Measurements from ENCODE around the gene MINAR2. TPM values are rescaled to one million over a fixed set of nuclear protein-coding genes. Genes with fewer than 3 reads are reported as not detected.

The MINAR2 gene
- total RNA-seq, 1 donor from 2014 or later: not detected

DNA sequence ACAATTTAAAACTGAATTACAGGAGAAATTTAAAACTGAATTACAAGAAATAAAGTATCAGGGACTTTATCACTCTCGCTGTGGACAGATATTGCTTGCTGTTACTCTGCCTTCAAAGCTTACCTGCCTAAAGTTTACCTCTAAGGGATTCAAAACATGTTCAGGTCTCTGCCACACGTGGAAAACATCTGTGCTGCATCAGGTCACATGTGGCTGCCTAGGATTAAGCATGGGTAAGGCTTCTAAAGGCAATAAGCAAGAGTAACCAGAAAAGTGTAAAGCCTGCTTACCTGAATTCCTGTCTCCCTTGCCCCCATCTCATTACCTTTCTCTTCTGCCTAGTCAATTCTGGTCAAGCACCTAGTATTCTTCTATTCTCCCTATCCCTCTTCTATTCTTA lies 18.9 kb downstream of the MINAR2 start:
- H3K27me3 ChIP-seq: no peaks in the 10 kb centered on the region
- H3K36me3 ChIP-seq: no peaks in the 10 kb centered on the region
- H3K9me3 ChIP-seq: no peaks in the 10 kb centered on the region
- no peak overlapping the region for H3K27ac ChIP-seq
- intact Hi-C loops (cut with DNase I): no loop called here
- no peak overlapping the region for H3K4me3 ChIP-seq
- TF ChIP-seq, protein P1, sequence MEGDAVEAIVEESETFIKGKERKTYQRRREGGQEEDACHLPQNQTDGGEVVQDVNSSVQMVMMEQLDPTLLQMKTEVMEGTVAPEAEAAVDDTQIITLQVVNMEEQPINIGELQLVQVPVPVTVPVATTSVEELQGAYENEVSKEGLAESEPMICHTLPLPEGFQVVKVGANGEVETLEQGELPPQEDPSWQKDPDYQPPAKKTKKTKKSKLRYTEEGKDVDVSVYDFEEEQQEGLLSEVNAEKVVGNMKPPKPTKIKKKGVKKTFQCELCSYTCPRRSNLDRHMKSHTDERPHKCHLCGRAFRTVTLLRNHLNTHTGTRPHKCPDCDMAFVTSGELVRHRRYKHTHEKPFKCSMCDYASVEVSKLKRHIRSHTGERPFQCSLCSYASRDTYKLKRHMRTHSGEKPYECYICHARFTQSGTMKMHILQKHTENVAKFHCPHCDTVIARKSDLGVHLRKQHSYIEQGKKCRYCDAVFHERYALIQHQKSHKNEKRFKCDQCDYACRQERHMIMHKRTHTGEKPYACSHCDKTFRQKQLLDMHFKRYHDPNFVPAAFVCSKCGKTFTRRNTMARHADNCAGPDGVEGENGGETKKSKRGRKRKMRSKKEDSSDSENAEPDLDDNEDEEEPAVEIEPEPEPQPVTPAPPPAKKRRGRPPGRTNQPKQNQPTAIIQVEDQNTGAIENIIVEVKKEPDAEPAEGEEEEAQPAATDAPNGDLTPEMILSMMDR (IDR thresholded peaks at IDR 0.05): no peak
- no peaks in the 10 kb centered on the region for H3K4me1 ChIP-seq
- no peak for DNase-seq
- ATAC-seq: no peak

DNA sequence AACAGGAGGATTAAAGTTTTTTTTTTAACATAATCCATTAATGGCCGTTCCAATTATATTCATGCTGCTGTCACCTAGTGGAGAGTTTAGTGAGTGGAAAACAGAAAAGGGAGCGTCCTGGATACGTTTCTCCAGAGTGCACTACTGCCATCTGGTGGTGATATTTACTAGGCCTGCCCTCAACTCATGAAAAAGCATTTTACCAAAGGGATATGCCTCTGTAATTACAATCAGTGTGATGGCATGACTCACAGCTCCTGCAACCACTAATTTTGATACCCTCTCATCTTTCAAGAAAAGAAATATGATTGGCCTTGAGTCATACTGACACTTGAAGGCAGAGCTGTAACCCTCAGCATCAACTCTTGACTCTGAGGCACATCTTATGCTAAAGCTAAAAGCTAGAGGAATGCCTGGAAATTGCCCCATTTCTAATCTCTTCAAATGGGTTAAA lies 20.1 kb downstream of the MINAR2 start:
- Histone ChIP-seq H3K27ac (no peak overlapping the region), H3K36me3 (no peaks in the 10 kb centered on the region), H3K4me3 (no peak overlapping the region), H3K27me3 (no peaks in the 10 kb centered on the region), H3K4me1 (no peaks in the 10 kb centered on the region), H3K9me3 (no peaks in the 10 kb centered on the region)
- intact Hi-C loops (cut with DNase I): no loop called here
- TF ChIP-seq, protein P1 (IDR thresholded peaks at IDR 0.05): peak; percentile 98
- DNase-seq (no peak), ATAC-seq (peak; percentile 98)

DNA sequence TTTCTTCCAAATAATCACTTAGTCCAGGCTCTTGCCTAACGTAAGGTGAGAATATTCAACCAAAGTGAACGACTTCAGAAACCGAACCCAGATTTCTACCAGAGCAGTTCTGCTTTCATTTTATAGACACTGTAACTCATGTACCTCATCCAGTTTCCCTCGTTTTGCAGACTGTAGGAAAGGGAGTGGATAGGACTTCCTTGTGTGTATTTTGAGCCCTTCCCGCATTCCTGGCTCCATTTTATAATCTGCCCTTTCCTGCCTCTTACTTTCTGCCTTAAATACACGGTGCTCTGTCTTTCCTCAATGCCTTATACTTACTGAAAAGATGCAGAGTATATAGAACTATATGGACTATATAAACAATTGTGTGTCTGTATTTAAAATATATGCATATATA lies 20.8 kb downstream of the MINAR2 start:
- TF ChIP-seq, protein P1 (IDR thresholded peaks at IDR 0.05): no peak
- ATAC-seq (no peak), DNase-seq (no peak)
- no peaks in the 10 kb centered on the region for H3K4me1 ChIP-seq
- intact Hi-C loops (cut with DNase I): no loop called here
- H3K36me3 ChIP-seq: no peaks in the 10 kb centered on the region
- no peaks in the 10 kb centered on the region for H3K27me3 ChIP-seq
- H3K9me3 ChIP-seq: no peaks in the 10 kb centered on the region
- no peak overlapping the region for H3K27ac ChIP-seq
- H3K4me3 ChIP-seq: no peak overlapping the region

DNA sequence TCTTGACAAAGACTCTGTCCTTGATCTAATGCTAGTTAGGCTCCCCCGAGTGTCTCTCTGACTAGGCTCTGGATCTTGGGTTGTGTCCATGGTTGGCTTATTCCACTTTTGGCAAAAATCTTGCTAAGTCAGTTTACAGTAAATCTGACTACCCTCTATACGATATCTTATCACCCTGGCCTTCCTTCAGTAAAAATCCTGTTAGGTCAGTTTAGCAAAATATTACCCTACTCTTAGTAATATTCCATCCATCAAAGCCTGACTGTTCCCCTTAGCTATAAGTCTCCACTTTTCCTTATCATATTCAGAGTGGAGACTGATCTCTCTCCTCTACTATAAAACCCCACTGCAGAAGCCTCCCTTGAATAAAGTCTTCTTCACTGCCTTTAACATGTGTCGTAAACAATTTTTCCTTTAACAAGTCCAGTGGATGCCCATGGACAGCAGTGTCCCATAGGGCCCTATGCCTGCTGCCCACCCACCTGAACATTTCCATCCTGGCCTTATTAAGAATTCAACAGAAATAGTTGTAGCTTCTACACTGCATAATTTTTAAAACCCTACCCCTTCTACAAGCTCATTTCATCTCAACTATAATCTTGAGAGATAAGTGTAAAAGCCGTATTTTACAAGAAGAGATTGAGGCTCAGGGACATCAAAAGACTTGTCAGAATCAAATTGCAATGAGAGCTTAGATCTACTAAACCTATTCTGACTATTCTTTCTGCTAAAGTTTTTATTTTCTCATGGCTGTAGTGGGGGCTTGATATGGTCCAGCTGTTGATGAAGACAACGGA lies 22.3 kb downstream of the MINAR2 start:
- no peak for ATAC-seq
- TF ChIP-seq, protein P1 (IDR thresholded peaks at IDR 0.05): no peak
- intact Hi-C loops (cut with DNase I): no loop called here
- DNase-seq: no peak
- H3K9me3 ChIP-seq: no peaks in the 10 kb centered on the region
- H3K4me3 ChIP-seq: no peak overlapping the region
- H3K4me1 ChIP-seq: no peaks in the 10 kb centered on the region
- no peaks in the 10 kb centered on the region for H3K36me3 ChIP-seq
- H3K27me3 ChIP-seq: no peaks in the 10 kb centered on the region
- H3K27ac ChIP-seq: no peak overlapping the region

DNA sequence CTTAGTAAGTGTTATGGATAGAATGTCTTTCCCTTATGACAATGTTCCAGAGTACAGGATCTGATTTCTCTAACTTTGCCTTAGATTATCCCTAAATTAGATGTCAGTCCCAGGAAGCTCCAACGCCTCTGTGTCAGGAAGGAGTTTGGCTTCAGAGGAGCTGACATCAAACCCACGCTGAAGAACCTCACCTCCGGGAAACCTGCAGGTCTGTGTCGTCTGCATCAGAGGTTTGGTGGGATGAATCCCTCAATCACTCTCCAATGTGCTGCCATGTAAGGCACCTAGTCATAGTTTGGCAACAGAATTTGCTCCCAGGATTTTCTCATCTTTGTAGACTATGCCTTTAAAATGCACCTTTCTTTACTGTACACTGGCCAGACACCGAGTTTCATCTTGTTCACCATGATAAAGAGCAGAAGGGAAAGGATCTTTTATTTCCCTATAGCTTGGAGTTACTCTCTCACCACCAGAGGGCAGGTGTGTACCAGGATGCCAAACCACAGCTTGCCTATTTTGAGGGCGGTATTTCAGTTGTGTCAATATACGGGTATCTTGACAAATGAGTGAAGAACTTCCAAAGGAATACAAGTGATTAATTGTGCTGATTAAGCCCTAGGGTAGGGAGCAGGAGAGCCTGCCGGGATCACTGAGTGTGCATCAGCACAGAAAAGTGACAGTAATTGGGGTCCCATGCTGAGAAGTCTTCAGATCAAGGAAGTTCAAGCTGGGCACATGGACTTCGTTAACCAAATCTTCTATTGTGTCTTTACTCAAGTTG lies 23.4 kb downstream of the MINAR2 start:
- ATAC-seq (peak; percentile 83), DNase-seq (no peak)
- H3K4me3 ChIP-seq: no peak overlapping the region
- intact Hi-C loops (cut with DNase I): no loop called here
- TF ChIP-seq, protein P1 (IDR thresholded peaks at IDR 0.05): peak; percentile 79
- H3K27ac ChIP-seq: no peak overlapping the region
- no peaks in the 10 kb centered on the region for H3K27me3 ChIP-seq
- H3K36me3 ChIP-seq: no peaks in the 10 kb centered on the region
- no peaks in the 10 kb centered on the region for H3K4me1 ChIP-seq
- H3K9me3 ChIP-seq: no peaks in the 10 kb centered on the region
